A549 (cell line): ENCODE data around the gene TPO. TPM values are rescaled to one million over a fixed set of nuclear protein-coding genes. Genes with fewer than 3 reads are reported as not detected.

Experiments
- ATAC-seq, 2 experiments: fragments of 200-7000 bp in 1 of 2; fragments of >200 bp in 1 of 2; cut with Nextera tagmentation in 1 of 2; cut with Tn5 transposase in 1 of 2; 3 replicates each; pipeline versions ENCODE4 v1.8.0 to v1.9.1; 2018 to 2020; ENCODE audit warnings: mild to moderate bottlenecking in 1 of 2, moderate library complexity in 1 of 2
- CTCF ChIA-PET: fragments of 300-600 bp; sonication (Branson Sonifier 250); formaldehyde crosslinking; extraction: SDS; loops from one replicate; lab custom pipeline; 2021; ENCODE audit warnings: antibody characterized with exemption, inconsistent platforms; lab: Yijun Ruan, JAX
- POLR2A ChIA-PET: fragments of 350-600 bp; formaldehyde crosslinking; extraction: SDS; loops from one replicate; lab custom pipeline; 2021; ENCODE audit warnings: antibody characterized with exemption, inconsistent platforms; lab: Yijun Ruan, JAX
- DNase-seq, 2 experiments: peaks; one replicate each; pipeline versions ENCODE4 v3.0.0 to v3.0.0-alpha.2; 2011 to 2016; ENCODE audit warnings: low read depth in 1 of 2, low spot score in 1 of 2
- FAIRE-seq: peaks from 2 replicates; lab custom pipeline; 2011; peaks lifted over from hg19 to GRCh38; lab: Jason Lieb, UNC
- H3K27ac ChIP-seq, 2 experiments: fragments of >200 bp; sonication (Bioruptor Twin); formaldehyde crosslinking; 3 replicates each; pipeline ENCODE4 v1.5.1; 2016 to 2017
- H3K4me1 ChIP-seq: fragments of >200 bp; sonication (Bioruptor Twin); formaldehyde crosslinking; 3 replicates; pipeline ENCODE4 v1.6.1; 2016
- H3K4me2 ChIP-seq: fragments of >200 bp; sonication (Bioruptor Twin); formaldehyde crosslinking; 3 replicates; pipeline ENCODE4 v1.6.1; 2016
- H3K4me3 ChIP-seq: fragments of >200 bp; sonication (Bioruptor Twin); formaldehyde crosslinking; 3 replicates; pipeline ENCODE4 v1.5.1; 2016
- H3K9me3 ChIP-seq: fragments of >200 bp; sonication (Bioruptor Twin); formaldehyde crosslinking; 3 replicates; pipeline ENCODE4 v1.6.1; 2016
- BHLHE40 ChIP-seq: IDR thresholded peaks from 2 replicates; pipeline ENCODE4 v1.6.1; 2012; ENCODE audit warnings: low read depth, low read length, inconsistent platforms
- CBX8 ChIP-seq: fragments of 200-600 bp; sonication (generic); IDR thresholded peaks from 2 replicates; pipeline ENCODE4 v1.6.1; 2016
- CEBPB ChIP-seq, 2 experiments: fragments of >200 bp in 1 of 2; sonication (Bioruptor Twin) in 1 of 2; formaldehyde crosslinking in 1 of 2; IDR thresholded peaks; 2 replicates each; pipeline ENCODE4 v1.6.1; 2012 to 2016
- CHD2 ChIP-seq: fragments of 150-350 bp; IDR thresholded peaks from 2 replicates; pipeline ENCODE4 v1.6.1; 2014; ENCODE audit warnings: low read length; ENCODE audit not compliant: partially characterized antibody
- CHD4 ChIP-seq: fragments of 200-600 bp; sonication (generic); IDR thresholded peaks from 2 replicates; pipeline ENCODE4 v1.6.1; 2016; ENCODE audit warnings: antibody characterized with exemption, mild to moderate bottlenecking, borderline replicate concordance
- E2F6 ChIP-seq: IDR thresholded peaks from 2 replicates; pipeline ENCODE4 v1.6.1; 2012; ENCODE audit warnings: low read depth, borderline replicate concordance
- ESRRA ChIP-seq: fragments of 150-350 bp; IDR thresholded peaks from 2 replicates; pipeline ENCODE4 v1.6.1; 2014; ENCODE audit warnings: mild to moderate bottlenecking, low read length, borderline replicate concordance
- FOSB ChIP-seq: fragments of 250-450 bp; sonication (Bioruptor Pico); IDR thresholded peaks from 2 replicates; pipeline ENCODE4 v1.5.0; 2020; ENCODE audit warnings: mild to moderate bottlenecking, moderate library complexity
- GATA3 ChIP-seq: IDR thresholded peaks from 2 replicates; pipeline ENCODE4 v1.6.1; 2012; ENCODE audit warnings: borderline replicate concordance
- HDAC2 ChIP-seq: fragments of 200-600 bp; sonication (generic); IDR thresholded peaks from 2 replicates; pipeline ENCODE4 v1.6.1; 2016
- HEYL ChIP-seq: fragments of 250-450 bp; sonication (Bioruptor Pico); IDR thresholded peaks from 2 replicates; pipeline ENCODE4 v1.8.0; 2021; ENCODE audit warnings: mild to moderate bottlenecking, moderate library complexity
- HOXB5 ChIP-seq: fragments of 250-450 bp; sonication (Bioruptor Pico); IDR thresholded peaks from 2 replicates; pipeline ENCODE4 v1.5.0; 2020; ENCODE audit warnings: mild to moderate bottlenecking, moderate library complexity
- JUNB ChIP-seq: fragments of >200 bp; sonication (Bioruptor Twin); formaldehyde crosslinking; IDR thresholded peaks from 2 replicates; pipeline ENCODE4 v1.6.1; 2016
- KDM5A ChIP-seq: fragments of 200-600 bp; sonication (generic); IDR thresholded peaks from 2 replicates; pipeline ENCODE4 v1.6.1; 2016; ENCODE audit warnings: antibody characterized with exemption, mild to moderate bottlenecking
- MYC ChIP-seq: IDR thresholded peaks from 2 replicates; pipeline ENCODE4 v1.6.1; 2012; ENCODE audit warnings: mild to moderate bottlenecking, inconsistent platforms, low read length, improper control_type of control experiment, borderline replicate concordance
- NPAS2 ChIP-seq: fragments of 250-450 bp; sonication (Bioruptor Pico); IDR thresholded peaks from 2 replicates; pipeline ENCODE4 v1.8.0; 2022; ENCODE audit warnings: mild to moderate bottlenecking, moderate library complexity, borderline replicate concordance
- NR3C1 ChIP-seq: fragments of >200 bp; sonication (Bioruptor Twin); formaldehyde crosslinking; IDR thresholded peaks from 3 replicates; pipeline ENCODE4 v1.6.1; 2017
- POLR2A ChIP-seq: IDR thresholded peaks from 2 replicates; pipeline ENCODE4 v1.6.1; 2012; ENCODE audit warnings: mild to moderate bottlenecking, low read length
- RAD21 ChIP-seq, 2 experiments: fragments of >200 bp in 1 of 2; sonication (Bioruptor Twin) in 1 of 2; formaldehyde crosslinking in 1 of 2; IDR thresholded peaks in 1 of 2; conservative IDR thresholded peaks in 1 of 2; 2 replicates in 1 of 2; 3 replicates in 1 of 2; pipeline ENCODE4 v1.6.1; 2012 to 2018; ENCODE audit warnings: inconsistent platforms in 1 of 2
- RCOR1 ChIP-seq: fragments of 150-350 bp; IDR thresholded peaks from 2 replicates; pipeline ENCODE4 v1.6.1; 2014; ENCODE audit warnings: antibody characterized with exemption, low read length, low read depth
- SMC3 ChIP-seq: fragments of >200 bp; sonication (Bioruptor Twin); formaldehyde crosslinking; IDR thresholded peaks from 3 replicates; pipeline ENCODE4 v1.6.1; 2018; ENCODE audit warnings: inconsistent platforms
- SREBF2 ChIP-seq: fragments of 450-650 bp; IDR thresholded peaks from 2 replicates; pipeline ENCODE4 v1.6.1; 2014; ENCODE audit warnings: mild to moderate bottlenecking, moderate library complexity
- TP53 ChIP-seq: fragments of 250-450 bp; sonication (Bioruptor Pico); IDR thresholded peaks from 2 replicates; pipeline ENCODE4 v1.5.0; 2021; ENCODE audit warnings: mild to moderate bottlenecking, moderate library complexity
- ZFP36 ChIP-seq: fragments of 450-650 bp; IDR thresholded peaks from 2 replicates; pipeline ENCODE4 v1.6.1; 2014; ENCODE audit warnings: borderline replicate concordance; ENCODE audit not compliant: partially characterized antibody
- ZSCAN20 ChIP-seq: fragments of 250-450 bp; sonication (Bioruptor Pico); IDR thresholded peaks from 2 replicates; pipeline ENCODE4 v1.8.0; 2022; ENCODE audit warnings: mild to moderate bottlenecking, moderate library complexity
- WGBS: methylation state at CpG from one replicate; pipeline ENCODE4 v1.1.6; 2017; ENCODE audit errors: missing lambda C conversion rate; 5-methylcytosine and 5-hydroxymethylcytosine counted together
- polyA plus RNA-seq, 4 experiments: library from polyadenylated mRNA; depleted of rRNA in 3 of 4; stranded (reverse); fragments of >200 nt; fragmentation: RNase III in 1 of 4; extraction: RNeasy Plus Mini Kit Qiagen cat#74134 plus additional on column Dnase treatment in 1 of 4; gene quantifications; 2 replicates in 3 of 4; 3 replicates in 1 of 4; pipeline ENCODE4 v1.2.3, GENCODE V29; 2011 to 2017
- TF ChIP-seq, protein P1 (sequence below): fragments of >200 bp; sonication (Bioruptor Twin); formaldehyde crosslinking; IDR thresholded peaks from 2 replicates; pipeline ENCODE4 v1.6.1; 2016
- TF ChIP-seq, protein P2 (sequence below): fragments of >200 bp; sonication (Bioruptor Twin); formaldehyde crosslinking; IDR thresholded peaks from 3 replicates; pipeline ENCODE4 v1.5.1; 2016
- TF ChIP-seq, protein P3 (sequence below): IDR thresholded peaks from 2 replicates; pipeline ENCODE4 v1.6.1; 2012

TPO gene
- polyA plus RNA-seq, 2 of the 4 experiments (the other 2 are of a cell fraction): 0.05 TPM; not detected in 1

GRCh38 chr2:1436369-1436768, 23.1 kb downstream of the TPO start:
- Histone ChIP-seq H3K4me2 (no peak overlapping the region), H3K9me3 (no peaks in the 10 kb centered on the region; the same call in 2 of the 3 replicates), H3K27ac (no peak overlapping the region), H3K4me1 (no peaks in the 10 kb centered on the region), H3K4me3 (no peak overlapping the region)
- TF ChIP-seq GATA3: no peak
- no peak for TF ChIP-seq FOSB (CRISPR knock-in tag)
- TF ChIP-seq JUNB: no peak
- TF ChIP-seq ZSCAN20: no peak
- TF ChIP-seq CEBPB (IDR thresholded peaks at IDR 0.05): no peak
- no peak for TF ChIP-seq HOXB5 (CRISPR knock-in tag)
- no peak for TF ChIP-seq POLR2A
- no peak for TF ChIP-seq RCOR1
- TF ChIP-seq CHD4: no peak
- TF ChIP-seq NPAS2 (CRISPR knock-in tag): no peak
- no peak for TF ChIP-seq TP53
- TF ChIP-seq KDM5A: no peak
- no peak for TF ChIP-seq RAD21 (conservative IDR thresholded peaks at IDR 0.05 in 1 of 2, IDR thresholded peaks at IDR 0.05 in 1 of 2)
- TF ChIP-seq BHLHE40: no peak
- TF ChIP-seq, protein P1, sequence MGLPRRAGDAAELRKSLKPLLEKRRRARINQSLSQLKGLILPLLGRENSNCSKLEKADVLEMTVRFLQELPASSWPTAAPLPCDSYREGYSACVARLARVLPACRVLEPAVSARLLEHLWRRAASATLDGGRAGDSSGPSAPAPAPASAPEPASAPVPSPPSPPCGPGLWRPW: no peak
- ChIA-PET POLR2A (no interaction called here), CTCF (no interaction called here)
- no peak for DNase-seq
- WGBS: 20% methylated on average over 9 of the region's 9 CpGs
- no peak for FAIRE-seq
- no peak for ATAC-seq

DNA sequence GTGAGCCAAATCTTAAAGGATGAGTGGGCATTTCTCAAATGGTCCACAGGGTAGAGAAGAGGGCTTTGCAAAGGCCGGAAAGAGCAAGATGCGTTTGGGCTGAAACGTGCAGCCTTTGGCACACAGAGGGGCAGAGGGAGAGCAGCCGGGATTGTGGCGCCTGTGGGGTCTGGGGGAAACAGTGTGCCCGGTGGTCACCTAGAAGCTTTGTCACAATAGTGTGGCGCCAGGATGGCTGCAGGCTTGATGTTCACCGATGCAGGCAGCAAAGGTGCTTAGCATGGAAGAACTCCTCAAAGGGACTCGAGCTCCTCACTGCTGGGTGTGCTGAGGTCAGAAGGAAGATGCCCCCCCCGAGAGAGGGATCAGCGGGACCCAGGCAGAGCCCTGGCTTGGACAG, 23.8 kb downstream of the TPO start:
- ChIA-PET POLR2A (no interaction called here), CTCF (no interaction called here)
- no peak overlapping the region for H3K4me2 ChIP-seq
- H3K9me3 ChIP-seq: no peaks in the 10 kb centered on the region; the same call in 2 of the 3 replicates
- no peak overlapping the region for H3K4me3 ChIP-seq
- 31% methylated on average over 11 of the region's 11 CpGs for WGBS
- H3K4me1 ChIP-seq: no peaks in the 10 kb centered on the region
- ATAC-seq: no peak
- TF ChIP-seq, protein P2, sequence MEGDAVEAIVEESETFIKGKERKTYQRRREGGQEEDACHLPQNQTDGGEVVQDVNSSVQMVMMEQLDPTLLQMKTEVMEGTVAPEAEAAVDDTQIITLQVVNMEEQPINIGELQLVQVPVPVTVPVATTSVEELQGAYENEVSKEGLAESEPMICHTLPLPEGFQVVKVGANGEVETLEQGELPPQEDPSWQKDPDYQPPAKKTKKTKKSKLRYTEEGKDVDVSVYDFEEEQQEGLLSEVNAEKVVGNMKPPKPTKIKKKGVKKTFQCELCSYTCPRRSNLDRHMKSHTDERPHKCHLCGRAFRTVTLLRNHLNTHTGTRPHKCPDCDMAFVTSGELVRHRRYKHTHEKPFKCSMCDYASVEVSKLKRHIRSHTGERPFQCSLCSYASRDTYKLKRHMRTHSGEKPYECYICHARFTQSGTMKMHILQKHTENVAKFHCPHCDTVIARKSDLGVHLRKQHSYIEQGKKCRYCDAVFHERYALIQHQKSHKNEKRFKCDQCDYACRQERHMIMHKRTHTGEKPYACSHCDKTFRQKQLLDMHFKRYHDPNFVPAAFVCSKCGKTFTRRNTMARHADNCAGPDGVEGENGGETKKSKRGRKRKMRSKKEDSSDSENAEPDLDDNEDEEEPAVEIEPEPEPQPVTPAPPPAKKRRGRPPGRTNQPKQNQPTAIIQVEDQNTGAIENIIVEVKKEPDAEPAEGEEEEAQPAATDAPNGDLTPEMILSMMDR: no peak
- TF ChIP-seq BHLHE40: no peak
- no peak for TF ChIP-seq RAD21 (conservative IDR thresholded peaks at IDR 0.05 in 1 of 2, IDR thresholded peaks at IDR 0.05 in 1 of 2)
- TF ChIP-seq FOSB (CRISPR knock-in tag): no peak
- no peak for TF ChIP-seq MYC
- no peak for TF ChIP-seq HDAC2
- no peak for FAIRE-seq
- H3K27ac ChIP-seq: no peak overlapping the region
- no peak for DNase-seq

GRCh38 chr2:1437537-1437936, 24.3 kb downstream of the TPO start:
- 57% methylated on average over 3 of the region's 4 CpGs for WGBS
- Histone ChIP-seq H3K4me3 (no peak overlapping the region), H3K4me1 (no peaks in the 10 kb centered on the region), H3K27ac (no peak overlapping the region), H3K4me2 (no peak overlapping the region), H3K9me3 (no peaks in the 10 kb centered on the region; the same call in 2 of the 3 replicates)
- ATAC-seq (no peak), FAIRE-seq (no peak), DNase-seq (no peak)
- ChIA-PET POLR2A (no interaction called here), CTCF (no interaction called here)
- TF ChIP-seq NR3C1 (no peak), SMC3 (no peak), E2F6 (no peak), BHLHE40 (no peak), CBX8 (no peak), HOXB5 (CRISPR knock-in tag) (no peak), CHD2 (no peak), MYC (no peak), ZSCAN20 (no peak), RAD21 (conservative IDR thresholded peaks at IDR 0.05 in 1 of 2, IDR thresholded peaks at IDR 0.05 in 1 of 2) (no peak), HEYL (CRISPR knock-in tag) (no peak), RCOR1 (no peak), SREBF2 (no peak), ESRRA (no peak), ZFP36 (no peak)
- TF ChIP-seq, protein P1: no peak
- TF ChIP-seq, protein P3, sequence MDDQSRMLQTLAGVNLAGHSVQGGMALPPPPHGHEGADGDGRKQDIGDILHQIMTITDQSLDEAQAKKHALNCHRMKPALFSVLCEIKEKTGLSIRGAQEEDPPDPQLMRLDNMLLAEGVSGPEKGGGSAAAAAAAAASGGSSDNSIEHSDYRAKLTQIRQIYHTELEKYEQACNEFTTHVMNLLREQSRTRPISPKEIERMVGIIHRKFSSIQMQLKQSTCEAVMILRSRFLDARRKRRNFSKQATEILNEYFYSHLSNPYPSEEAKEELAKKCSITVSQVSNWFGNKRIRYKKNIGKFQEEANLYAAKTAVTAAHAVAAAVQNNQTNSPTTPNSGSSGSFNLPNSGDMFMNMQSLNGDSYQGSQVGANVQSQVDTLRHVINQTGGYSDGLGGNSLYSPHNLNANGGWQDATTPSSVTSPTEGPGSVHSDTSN: no peak
